Mucosa of descending colon (tissue), 3 donors: ENCODE measurements around the gene KCNA5. TPM values are rescaled to one million over a fixed set of nuclear protein-coding genes. Genes with fewer than 3 reads are reported as not detected.

ENCODE experiments used
- ATAC-seq: fragments of 200-7000 bp; cut with Tn5 transposase; one replicate; pipeline ENCODE4 v1.9.1; 2020; ENCODE audit warnings: mild to moderate bottlenecking, moderate library complexity
- DNase-seq, 3 donors: peaks; one replicate each; pipeline ENCODE4 v3.0.0-alpha.2; 2020
- H3K36me3 ChIP-seq: fragments of 200-600 bp; one replicate; pipeline ENCODE4 v1.8.0; 2021; ENCODE audit warnings: low read depth, mild to moderate bottlenecking
- H3K4me1 ChIP-seq: fragments of 200-600 bp; one replicate; pipeline ENCODE4 v1.8.0; 2021; ENCODE audit warnings: low read depth, mild to moderate bottlenecking
- H3K4me3 ChIP-seq: fragments of 200-600 bp; one replicate; pipeline ENCODE4 v1.8.0; 2021; ENCODE audit warnings: mild to moderate bottlenecking
- H3K9me3 ChIP-seq: fragments of 200-600 bp; one replicate; pipeline ENCODE4 v1.8.0; 2021; ENCODE audit warnings: mild to moderate bottlenecking
- intact Hi-C, 2 donors: fragments of 100-400 bp; cut with DNase I in 1 of 2; cut with micrococcal nuclease in 1 of 2; formaldehyde crosslinking; loops; one replicate each; pipeline versions ENCODE4 v1.11.0 to v1.11.1; 2022; cut with DNase I, micrococcal nuclease
- total RNA-seq, 3 donors: library from RNA; stranded (reverse); fragmentation: NEBNext Ultra II Directional in 2 of 3; extraction: Animal tissue kit (Norgen Biotek cat#: 25700) in 2 of 3; gene quantifications; one replicate each; pipeline versions ENCODE4 v1.2.1 to v1.2.4, GENCODE V29; 2021 to 2023
- TF ChIP-seq, protein P1 (sequence below): fragments of 200-600 bp; IDR thresholded peaks from one replicate; pipeline ENCODE4 v1.8.0; 2022; ENCODE audit warnings: antibody characterized with exemption, mild to moderate bottlenecking
- donor health status: DM: no; HTN: no; CAD: no; lungs with moderate emphysema.
- donor health status: DM: no; HTN: no; CAD: no.
- donor health status: DM: no; HTN: yes; CAD: no.

KCNA5 gene
- total RNA-seq, 3 donors from 2014 or later: 0.20 to 10.8 (median 0.22) TPM

DNA sequence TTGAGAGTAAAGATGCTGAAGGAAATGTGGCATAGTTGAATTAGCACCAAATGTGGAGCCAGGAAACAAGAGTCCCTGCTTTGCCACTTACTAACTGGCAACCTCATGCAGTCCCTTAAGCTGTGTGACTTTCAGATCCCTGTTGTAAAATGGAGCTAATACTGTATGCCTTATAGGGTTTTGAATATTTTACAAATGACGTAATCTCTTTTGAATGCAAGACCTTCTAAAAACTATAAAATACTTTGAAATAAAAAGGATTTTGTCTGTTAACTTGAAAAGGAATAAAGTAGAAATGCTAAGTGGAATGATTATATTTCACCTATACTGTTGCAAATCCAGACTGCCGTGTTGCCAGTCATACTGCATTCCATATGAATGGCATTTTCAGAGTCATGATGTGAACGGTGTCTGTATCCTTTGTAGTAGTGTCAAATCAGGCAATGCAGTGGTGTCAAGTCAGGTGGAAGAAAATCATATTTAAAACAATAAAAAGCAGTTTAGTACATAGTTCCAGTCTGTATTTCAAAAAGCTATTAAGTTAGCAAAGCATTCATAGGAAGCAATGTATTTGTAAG is 21.3 kb downstream of the KCNA5 start:
- no peaks in the 10 kb centered on the region for H3K9me3 ChIP-seq
- H3K4me1 ChIP-seq: no peaks in the 10 kb centered on the region
- no peak for ATAC-seq
- no peaks in the 10 kb centered on the region for H3K36me3 ChIP-seq
- TF ChIP-seq, protein P1, sequence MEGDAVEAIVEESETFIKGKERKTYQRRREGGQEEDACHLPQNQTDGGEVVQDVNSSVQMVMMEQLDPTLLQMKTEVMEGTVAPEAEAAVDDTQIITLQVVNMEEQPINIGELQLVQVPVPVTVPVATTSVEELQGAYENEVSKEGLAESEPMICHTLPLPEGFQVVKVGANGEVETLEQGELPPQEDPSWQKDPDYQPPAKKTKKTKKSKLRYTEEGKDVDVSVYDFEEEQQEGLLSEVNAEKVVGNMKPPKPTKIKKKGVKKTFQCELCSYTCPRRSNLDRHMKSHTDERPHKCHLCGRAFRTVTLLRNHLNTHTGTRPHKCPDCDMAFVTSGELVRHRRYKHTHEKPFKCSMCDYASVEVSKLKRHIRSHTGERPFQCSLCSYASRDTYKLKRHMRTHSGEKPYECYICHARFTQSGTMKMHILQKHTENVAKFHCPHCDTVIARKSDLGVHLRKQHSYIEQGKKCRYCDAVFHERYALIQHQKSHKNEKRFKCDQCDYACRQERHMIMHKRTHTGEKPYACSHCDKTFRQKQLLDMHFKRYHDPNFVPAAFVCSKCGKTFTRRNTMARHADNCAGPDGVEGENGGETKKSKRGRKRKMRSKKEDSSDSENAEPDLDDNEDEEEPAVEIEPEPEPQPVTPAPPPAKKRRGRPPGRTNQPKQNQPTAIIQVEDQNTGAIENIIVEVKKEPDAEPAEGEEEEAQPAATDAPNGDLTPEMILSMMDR: no peak
- no peak for DNase-seq
- no peak overlapping the region for H3K4me3 ChIP-seq
- intact Hi-C loops: no loop called here

DNA sequence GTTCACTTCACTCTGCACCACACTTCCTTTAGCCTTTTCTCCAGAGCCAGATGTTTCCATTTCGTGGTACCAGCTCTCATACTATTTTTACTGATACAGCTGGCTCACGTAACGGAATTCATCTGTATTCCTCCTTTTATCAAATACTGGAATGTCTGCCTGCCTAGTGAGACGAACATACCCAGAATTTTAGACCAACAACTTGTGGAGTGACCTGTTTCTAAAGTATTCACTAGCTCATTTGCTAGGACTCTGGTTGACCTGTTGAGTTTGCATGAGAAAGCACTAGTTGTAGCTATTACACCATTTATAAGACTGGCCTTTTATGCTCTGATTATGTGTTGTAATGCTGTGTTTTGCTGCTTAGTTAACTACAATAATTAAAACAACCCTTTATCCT is 22.6 kb downstream of the KCNA5 start:
- Histone ChIP-seq H3K36me3 (no peaks in the 10 kb centered on the region), H3K9me3 (no peaks in the 10 kb centered on the region), H3K4me1 (no peaks in the 10 kb centered on the region), H3K4me3 (no peak overlapping the region)
- ATAC-seq (no peak), DNase-seq (no peak)
- intact Hi-C loops: no loop called here
- TF ChIP-seq, protein P1: no peak

DNA sequence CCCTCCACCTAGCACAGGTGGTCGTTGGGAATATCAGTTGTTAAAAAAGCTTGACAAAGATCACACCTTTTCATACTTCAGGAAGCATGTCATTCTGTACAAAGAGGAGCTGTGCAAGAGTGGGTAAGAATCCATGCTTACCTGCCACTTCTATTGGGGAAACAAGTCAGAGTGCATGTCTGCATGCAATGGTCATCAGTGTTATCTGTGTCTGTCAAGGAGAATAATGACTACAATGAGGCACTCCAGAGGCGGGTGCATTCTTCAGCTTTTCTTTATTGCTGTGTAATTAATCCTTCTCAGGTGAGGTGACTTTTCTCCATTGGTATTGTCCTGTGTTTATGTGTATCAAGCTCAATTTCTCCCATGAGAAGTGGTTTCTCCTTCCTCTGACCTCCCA is 24.4 kb downstream of the KCNA5 start:
- intact Hi-C loops: no loop called here
- no peaks in the 10 kb centered on the region for H3K4me1 ChIP-seq
- H3K4me3 ChIP-seq: no peak overlapping the region
- ATAC-seq (no peak), DNase-seq (no peak)
- TF ChIP-seq, protein P1: no peak
- H3K9me3 ChIP-seq: no peaks in the 10 kb centered on the region
- H3K36me3 ChIP-seq: no peaks in the 10 kb centered on the region

DNA sequence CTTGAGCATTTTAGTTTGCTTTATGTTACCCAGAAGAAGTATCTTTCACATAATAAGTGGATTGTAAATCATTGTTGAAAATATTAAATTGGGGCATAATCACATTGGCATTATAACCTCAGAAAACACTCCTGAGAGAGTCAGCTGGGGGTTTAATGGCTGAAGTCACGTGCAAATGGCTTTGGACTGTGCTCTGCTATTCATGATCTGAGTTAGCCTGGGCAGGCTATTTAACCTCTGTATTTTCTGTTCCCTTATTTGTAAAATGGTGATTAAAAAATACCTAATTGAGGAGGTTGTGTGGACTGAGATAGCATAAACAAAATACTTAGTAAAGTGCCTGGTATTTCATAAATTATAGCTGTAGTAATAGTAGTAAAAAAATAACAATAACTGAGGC is 24.9 kb downstream of the KCNA5 start:
- Histone ChIP-seq H3K4me3 (no peak overlapping the region), H3K9me3 (no peaks in the 10 kb centered on the region), H3K4me1 (no peaks in the 10 kb centered on the region), H3K36me3 (no peaks in the 10 kb centered on the region)
- ATAC-seq (no peak), DNase-seq (no peak)
- TF ChIP-seq, protein P1: no peak
- intact Hi-C loops: no loop called here

DNA sequence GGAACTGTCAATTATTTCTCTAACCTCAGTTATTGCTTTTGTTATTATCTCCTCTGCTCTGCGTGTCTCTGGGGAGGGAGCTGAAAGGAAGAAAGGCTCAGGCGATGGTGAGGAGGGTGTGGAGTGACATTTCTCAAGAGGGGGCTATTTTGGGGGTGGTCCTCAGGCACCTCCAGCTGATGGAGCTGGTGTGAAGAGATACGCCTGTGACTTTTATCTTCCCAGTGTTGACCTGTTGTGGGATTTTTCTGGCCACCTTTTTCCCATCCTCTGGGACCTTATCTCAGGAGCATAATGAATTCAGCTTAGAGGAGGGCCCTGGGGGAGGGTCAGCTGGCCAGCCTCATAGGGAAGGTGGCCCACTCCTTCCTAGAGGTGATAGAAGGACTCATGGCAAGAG is 26.4 kb downstream of the KCNA5 start:
- intact Hi-C loops: no loop called here
- no peaks in the 10 kb centered on the region for H3K9me3 ChIP-seq
- ATAC-seq: no peak
- H3K4me3 ChIP-seq: no peak overlapping the region
- DNase-seq: no peak
- H3K36me3 ChIP-seq: no peaks in the 10 kb centered on the region
- TF ChIP-seq, protein P1: no peak
- no peaks in the 10 kb centered on the region for H3K4me1 ChIP-seq

DNA sequence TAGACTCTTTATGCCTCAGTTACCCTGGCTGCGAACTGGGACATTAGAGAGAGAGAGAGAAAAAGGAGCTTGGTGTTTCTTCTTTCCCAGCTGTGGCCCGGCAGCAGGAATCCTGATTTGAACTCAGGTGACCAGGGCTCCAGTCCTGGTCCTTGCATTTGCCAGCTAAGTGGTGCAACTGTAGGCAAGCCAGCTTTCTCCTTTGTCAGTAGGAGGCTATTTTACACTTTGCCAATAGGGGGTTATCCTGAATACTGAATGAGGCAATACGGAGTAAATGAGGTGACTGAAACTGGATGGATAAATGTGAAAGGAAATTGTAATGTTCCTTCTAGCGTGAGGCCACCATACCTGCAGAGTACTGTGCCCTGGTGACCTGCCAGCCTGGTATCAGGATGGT is 27.8 kb downstream of the KCNA5 start:
- Histone ChIP-seq H3K36me3 (no peaks in the 10 kb centered on the region), H3K9me3 (no peaks in the 10 kb centered on the region), H3K4me3 (no peak overlapping the region), H3K4me1 (no peaks in the 10 kb centered on the region)
- intact Hi-C loops: no loop called here
- ATAC-seq (no peak), DNase-seq (no peak)
- TF ChIP-seq, protein P1: no peak
